NCI-H1105 treated with DMSO at 0.1 percent for 48 hours (cell line): Measurements from ENCODE around the gene TSPEAR.
A peak's percentile ranks its signal among the peaks of the same experiment; 100 is the strongest.

Experiments
- DNase-seq: peaks from one replicate; lab custom pipeline; 2025; lab: John Stamatoyannopoulos, UW

TSPEAR gene

GRCh38 chr21:44711327-44712202 lies at the start of gene TSPEAR:
TSS of gene TSPEAR (minus strand) at chr21:44711572. CDS start at chr21:44711514, 58 bp downstream.
- peak; percentile 75 for DNase-seq

DNA sequence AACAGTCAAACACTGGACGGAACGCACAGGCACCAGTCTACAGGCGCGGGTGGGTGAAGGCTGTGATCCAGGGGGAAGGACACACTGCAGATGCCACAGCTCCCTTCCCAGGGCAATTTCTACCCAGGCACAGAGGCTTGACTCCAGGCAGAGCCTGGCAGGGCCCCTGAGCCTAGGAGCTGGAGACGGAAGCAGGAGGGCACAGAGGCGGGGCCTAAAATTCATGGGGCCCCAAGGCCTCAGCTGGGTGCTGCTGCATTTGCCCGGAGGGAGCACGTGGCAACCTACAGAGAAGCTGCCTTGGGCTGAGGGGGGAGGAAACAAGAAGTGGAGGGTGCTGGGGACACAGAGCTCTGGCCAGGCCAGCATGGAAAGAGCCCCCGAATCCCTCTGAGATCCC lies 49.0 kb upstream of the TSPEAR start:
- no peak for DNase-seq

DNA sequence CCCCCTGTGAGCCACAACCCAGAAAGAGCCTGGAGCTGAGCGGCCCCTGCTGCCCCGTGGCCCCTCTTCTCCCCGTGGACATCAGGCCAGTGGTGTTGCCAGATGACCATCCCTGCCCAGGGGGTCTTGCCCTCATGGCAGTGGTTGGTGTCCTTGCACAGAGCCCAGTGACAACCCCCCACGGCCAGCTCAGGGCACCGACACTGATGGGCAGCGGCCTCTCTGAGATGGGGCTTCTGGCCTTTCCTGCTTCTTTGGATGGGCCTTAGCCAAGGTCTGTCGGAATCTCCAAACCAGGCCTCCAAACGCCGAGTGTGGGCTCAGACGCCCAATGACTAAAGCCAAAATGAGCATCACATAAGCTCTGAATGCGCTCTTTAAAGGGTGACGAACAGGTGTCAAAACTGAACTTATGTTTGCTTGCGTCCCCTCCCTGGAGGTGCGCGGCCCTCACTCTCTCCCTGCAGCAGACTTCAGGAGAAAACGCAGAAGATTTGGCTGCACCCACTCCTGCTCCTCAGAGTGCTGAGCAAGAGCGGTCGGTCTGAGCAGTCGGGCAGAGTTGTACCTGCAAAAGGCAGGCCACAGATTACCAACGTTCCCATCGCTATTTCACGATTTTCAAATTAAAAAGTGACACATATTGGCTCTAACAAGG lies 48.4 kb upstream of the TSPEAR start:
- DNase-seq = no peak

DNA sequence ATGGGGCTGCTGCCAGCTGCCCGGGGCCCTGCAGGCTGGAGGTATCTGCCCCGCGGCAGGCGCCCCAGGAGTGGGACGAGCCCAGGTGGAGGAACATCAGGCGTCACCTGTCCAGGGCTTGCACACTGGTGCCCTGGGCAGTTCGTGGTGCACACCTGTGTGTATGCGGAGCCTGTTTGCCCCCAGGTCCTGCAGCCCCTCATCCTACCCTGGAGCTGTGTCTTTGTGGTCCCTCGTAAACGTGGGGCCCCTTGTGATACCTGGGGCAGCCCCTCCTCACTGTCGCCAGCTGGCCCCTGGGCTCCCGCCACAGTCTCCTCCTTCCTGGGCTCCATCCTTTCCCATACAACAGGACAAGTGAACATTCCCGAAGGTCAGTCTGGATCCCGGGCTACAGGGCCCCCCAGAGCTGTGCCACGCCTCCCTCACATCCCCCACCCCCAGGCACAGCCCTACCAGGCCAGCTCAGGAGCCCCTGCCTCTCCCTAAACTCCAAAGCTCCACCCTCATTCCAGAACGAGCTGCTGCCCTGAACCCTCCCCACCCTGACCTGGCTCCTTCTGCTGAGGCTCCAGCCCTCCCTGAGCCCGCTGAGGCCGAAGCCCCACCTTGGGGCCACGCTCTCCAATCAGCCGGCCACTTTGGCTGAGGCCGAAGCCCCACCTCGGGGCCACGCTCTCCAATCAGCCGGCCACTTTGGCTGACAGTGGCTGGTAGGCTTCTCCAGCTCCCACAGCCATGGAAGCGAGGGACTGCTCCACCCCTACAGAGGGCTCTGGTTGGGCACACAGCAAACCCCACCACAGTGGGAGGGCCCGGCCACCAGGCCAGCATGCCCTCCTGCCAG lies 47.6 kb upstream of the TSPEAR start:
- DNase-seq = no peak

GRCh38 chr21:44758141-44758561 lies 46.8 kb upstream of the TSPEAR start:
- DNase-seq = no peak

DNA sequence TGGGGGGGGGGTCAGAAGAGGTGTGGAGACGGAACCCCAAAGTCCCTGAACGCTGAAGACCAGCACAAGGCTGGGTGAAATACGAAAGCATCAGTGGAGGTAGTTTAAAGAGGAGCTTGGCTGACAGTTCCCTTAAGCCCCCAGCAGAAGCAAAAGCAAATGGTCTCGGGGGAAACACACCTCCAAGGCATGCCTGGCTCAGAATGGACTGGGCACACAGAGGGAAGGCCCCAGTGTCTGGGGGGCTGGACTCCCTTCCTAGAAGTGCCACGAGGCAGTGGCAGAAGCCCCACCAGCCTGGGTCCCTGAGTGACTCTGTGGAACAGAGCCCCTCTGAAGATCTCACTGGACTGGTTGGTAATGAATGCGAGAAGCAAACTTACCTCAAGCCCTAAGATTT lies 46.4 kb upstream of the TSPEAR start:
- no peak for DNase-seq

DNA sequence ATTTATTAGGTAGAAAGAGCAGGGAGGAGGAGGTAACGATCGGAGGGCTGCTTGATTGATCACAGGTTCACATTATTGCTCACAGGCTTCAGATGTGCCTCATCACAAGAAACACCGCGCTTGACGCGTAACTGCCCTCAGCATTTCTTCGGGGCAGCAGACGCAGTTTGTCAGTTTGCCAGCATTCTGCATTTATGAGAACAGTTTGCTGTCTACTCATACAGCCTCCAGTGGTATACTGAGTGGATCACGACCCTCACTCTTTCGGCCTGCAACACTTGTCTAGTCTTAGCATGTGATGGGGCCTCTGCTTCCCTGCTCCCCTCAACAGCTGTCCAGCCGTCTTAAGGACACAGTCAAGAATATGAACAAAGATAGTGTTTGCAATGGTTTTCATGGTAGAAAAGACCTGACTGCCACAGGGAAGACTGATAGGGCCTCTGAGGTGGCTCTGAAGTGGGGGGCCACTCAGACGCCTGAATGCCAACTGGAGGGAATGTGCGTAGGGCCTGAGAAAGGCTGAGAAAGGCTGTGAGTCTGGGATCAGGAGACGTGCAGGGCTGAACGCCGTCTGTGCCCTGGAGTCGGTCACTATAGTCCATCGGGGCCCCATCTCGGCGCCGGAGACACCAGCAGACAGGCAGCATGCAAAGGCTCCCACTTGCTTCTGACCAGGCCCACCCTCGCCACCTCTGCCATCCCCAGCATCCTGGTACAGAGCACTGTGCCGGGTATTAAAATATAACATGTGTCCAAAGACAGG lies 45.2 kb upstream of the TSPEAR start:
- no peak for DNase-seq

GRCh38 chr21:44755227-44755626 lies 43.9 kb upstream of the TSPEAR start:
- no peak for DNase-seq

DNA sequence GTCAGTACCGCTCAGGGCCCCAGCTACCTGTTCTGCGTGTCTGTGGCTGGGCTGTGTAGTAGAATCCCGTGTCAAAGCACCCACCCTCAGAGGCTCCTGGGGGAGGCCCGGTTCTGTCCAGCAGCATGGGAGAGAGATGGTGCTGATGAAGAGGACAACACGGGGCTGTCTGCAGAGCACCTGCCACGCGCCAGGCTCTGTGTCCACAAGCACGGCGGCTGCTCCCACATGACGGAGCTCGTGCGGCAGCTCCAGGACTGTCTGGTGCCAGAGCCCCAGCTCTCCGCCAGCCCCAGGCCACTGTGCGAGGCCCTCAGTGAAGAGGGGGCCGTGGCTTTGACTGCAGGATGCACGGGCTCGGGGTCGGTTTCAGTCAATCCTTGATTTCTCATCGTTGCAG lies 42.0 kb upstream of the TSPEAR start:
- DNase-seq = no peak

GRCh38 chr21:44752671-44753235 lies 41.4 kb upstream of the TSPEAR start:
- no peak for DNase-seq

- no peak for DNase-seq
These were observed 40.6 kb upstream of the TSPEAR start for GRCh38 chr21:44751799-44752636.

DNA sequence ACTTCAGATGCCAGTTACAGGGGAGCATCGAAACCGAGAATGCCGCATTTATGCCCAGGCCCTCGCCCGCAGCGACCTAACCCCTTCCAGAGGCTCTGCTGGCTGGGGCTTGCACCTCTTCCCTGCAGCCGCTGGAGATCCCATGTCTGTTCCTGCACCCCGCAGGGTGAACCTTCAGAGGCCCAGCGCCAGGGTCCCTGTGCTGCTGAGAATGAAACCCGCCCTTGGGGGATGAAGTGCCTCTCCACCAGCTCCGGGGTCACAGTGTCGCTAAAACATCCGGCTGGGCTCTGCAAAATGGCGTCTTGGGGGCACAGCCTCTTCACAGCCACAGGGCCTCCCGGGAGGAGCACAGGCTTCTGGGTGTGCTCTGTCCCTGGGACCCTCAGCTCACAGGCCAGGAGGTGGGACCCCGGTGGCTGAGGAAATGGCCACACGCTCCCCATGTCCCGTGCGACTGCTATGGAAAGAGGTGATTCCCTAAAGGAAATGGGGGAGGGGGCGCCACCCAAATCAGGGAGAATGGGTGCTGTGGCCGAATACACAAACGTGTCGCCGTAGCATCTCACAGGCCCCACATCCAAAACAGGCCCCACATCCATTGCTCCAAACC lies 39.9 kb upstream of the TSPEAR start:
- DNase-seq = no peak

DNA sequence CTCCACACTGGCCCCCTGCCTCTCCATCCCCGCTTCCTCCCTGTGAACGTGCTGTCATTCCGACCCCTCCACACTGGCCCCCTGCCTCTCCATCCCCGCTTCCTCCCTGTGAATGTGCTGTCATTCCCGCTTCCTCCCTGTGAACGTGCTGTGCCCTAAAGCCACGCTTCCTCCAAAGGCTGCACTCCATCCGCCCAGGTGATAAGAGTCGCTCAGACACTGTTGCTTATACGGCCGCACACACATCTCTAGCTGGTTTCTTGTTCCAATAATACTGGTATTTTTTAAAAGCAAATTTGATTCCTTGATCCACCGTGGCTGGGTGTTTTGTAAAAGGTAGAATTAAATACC lies 39.3 kb upstream of the TSPEAR start:
- DNase-seq = no peak

DNA sequence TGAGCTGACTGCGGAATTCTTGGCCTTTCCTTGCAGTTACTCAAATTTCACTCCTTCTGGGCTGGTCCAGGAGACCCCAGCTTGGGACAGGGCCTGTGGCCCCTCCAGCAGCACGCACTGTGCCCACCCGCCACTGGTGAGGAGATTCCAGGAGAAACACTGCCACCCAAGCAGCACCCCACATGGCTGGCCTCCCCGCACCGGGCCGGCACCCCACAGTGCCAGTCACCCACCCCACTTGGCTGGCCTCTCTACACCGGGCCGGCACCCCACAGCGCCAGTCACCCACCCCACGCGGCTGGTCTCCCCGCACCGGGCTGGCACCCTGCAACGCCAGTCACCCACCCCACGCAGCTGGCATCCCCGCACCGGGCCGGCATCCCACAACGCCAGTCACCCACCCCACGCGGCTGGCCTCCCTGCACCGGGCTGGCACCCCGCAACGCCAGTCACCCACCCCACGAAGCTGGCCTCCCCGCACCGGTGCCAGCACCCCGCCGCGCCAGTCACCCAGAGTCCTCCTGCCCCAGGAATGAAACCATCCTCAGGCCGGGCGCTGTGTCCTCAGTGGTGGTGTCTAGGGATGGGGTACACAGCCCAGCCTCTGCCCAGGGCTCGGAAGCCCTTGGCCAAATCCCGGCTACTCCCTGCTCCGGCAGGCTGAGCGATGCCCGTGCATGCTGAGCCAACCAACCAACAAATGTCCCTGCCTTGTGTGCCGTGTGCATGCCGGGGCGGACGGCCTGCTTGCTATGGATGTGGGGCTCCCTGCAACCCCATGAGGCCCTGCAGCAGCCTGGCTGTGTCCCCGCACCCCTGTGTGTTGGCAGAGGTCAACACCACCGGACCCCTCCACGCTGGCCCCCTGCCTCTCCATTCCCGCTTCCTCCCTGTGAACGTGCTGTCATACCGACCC lies 38.6 kb upstream of the TSPEAR start:
- DNase-seq = no peak

DNA sequence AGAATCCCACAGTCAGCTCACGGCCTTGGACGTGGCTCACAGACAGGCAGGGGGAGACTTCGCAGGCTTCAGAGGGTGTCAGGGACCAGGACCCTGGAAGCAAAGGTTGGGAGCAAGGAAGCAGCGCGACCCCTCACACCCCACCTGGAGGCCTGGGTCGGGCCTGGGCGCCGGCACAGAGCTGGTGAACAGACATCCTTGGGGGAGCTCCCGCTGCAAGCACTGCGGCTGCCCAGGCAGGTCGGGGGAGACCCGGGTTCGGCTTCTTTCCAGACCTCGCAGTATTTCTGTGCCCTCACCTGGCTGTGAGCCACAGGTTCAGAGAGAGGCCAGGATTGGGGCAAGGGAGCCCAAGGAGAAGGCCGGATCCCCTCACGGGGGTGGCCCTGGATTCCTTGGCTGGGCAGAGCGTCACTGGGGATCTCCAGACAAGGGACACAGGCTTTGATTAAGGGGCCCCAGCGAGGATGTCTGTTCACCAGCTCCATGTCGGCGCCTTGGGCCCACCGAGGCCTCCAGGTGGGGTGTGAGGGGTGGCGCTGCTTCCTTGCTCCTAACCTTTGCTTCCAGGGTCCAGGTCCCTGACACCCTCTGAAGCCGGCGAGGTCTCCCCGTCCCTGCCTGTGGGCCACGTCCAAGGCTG lies 37.9 kb upstream of the TSPEAR start:
- DNase-seq = no peak

GRCh38 chr21:44748621-44749020 lies 37.2 kb upstream of the TSPEAR start:
- no peak for DNase-seq

GRCh38 chr21:44742418-44743153 lies 31.2 kb upstream of the TSPEAR start:
- DNase-seq = peak; percentile 63

- DNase-seq = no peak
These were observed 30.5 kb upstream of the TSPEAR start for GRCh38 chr21:44741921-44742320.
